ENCODE data around the gene EPM2A.
"Not testable (repeated sequence)": the region's sequence is repeated elsewhere in the genome, so short reads cannot be mapped to it uniquely, and the experiment has no call there.

The EPM2A gene

DNA sequence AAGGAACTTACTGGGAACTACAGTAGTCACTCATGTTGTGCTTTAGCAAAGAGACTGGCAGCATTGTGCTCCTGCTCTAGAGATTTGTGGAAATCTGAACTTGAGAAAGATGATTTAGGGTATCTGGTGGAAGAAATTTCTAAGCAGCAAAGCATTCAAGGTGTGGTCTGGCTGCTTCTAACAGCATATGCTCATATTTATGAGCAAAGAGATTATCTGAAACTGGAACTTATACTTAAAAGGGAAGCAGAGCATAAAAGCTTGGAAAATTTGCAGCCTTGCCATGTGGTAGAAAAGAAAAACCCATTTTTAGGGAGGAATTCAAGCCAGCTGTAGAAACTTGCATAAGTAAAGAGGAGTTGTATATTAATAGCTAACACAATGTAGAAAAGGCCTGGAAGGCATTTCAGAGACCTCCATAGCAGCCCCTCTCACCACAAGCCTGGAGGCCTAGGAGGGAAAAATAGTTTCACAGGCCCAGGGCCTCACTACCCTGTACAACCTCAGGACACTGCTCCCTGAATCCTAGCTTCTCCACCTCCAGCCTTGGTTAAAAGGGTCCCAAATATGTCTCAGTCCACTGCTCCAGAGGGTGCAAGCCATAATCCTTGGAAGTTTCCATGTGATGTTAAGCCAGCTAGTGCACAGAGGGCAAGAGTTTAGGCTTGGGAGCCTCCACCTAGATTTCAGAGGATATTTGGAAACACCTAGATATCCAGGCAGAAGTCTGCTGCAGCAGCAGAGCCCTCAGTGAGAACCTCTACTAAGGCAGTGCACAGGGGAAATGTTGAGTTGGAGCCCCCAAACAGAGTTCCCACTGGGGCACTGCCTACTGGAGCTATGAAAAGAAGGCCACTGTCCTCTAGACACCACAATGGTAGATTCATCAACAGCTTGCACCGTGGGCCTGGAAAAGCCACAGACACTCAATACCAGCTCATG lies 6.6 kb downstream of the EPM2A start:
- no peak for DNase-seq

DNA sequence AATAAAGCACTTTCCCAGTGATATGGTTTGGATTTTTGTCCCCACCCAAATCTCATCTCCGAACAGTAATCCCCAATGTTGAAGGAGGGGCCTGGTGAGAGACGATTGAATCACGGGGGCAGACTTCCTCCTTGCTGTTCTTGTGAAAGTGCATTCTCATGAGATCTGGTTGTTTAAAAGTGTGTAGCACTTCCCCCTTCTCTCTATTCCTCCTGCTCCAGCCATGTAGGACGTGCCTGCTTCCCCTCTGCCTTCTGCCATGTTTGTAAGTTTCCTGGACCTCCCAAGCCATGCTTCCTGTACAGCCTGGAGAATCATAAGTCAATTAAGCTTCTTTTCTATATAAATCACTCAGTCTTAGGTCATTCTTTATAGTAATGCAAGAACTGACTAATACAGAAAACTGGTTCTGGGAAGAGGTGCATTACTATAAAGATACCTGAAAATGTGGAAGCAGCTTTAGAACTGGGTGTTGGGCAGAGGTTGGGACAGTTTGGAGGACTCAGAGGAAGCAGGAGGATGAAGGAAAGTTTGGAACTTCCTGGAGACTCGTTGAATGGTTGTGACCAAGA lies 7.4 kb downstream of the EPM2A start:
- DNase-seq = no peak

DNA sequence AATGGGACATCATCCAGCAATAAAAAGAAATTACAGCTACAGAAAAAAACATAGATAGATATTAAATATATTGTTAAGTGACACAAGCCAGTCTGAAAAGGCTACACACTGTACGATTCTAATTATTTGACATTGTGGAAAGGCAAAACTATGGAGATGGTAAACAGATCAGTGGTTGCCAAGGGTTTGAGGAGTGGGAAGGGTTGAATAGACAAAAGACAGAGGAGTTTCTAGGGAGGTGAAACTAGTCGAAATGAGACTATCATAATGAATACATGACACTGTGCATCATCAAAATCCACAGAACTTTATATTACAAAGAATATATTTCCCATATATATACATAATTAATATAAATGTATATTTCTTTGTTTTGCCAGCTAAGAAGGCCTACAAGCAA lies 9.8 kb downstream of the EPM2A start:
- no peak for DNase-seq

DNA sequence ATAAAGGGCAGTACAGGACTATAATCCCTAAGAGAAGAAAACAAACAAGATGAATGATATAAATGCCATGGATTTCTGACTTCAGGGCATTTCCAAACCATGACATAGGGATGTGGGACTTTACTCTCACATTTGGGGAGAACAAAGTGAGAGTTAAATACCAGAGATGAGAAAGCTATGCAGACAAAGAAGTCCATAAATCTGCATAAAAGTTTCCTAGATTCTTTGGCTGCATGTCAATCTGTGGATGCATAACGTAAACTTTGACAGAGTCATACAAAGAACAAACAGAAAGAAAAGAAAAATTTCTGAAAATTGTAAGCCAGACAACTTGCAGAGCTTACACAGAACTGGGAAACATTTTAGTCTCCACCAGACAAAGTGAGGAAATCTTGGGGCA lies 11.7 kb downstream of the EPM2A start:
- DNase-seq = no peak

GRCh38 chr6:145722190-145722589 lies 13.1 kb downstream of the EPM2A start:
- no peak for DNase-seq

DNA sequence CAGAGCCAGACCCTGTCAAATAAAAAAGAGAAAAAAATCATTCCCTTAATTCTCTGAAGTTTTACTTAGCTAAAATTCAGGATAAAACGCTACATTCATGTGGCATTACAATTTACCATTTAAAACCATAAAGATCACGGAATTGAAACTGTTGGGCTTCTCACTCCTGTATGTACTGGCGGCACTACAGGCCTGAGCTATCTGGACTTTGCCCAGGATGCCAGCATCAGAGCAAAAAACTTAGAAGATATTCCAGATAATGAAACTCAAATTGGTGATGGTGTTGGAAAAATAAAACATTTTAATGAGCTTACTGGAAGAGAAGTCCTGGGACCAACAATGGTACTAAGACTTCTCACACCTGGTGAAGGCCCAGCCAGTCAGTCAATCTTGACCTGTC lies 14.2 kb downstream of the EPM2A start:
- no peak for DNase-seq

GRCh38 chr6:145715426-145715825 lies 19.9 kb downstream of the EPM2A start:
- no peak for DNase-seq

DNA sequence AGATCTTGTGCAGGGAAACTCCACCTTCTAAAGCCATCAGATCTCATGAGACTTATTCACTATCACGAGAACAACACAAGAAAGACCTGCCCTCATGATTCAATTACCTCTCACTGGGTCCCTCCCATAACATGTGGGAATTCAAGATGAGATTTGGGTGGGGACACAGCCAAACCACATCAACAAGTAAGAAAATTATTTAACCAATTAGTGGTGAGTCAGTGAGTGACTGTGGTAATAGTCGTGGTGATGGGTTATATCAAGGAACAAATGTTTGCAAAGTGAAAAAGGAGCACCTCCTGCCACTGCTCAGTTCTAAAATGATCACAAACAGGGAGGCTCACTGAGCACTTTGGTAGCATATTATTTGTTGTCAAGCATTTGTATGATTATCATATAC lies 20.6 kb downstream of the EPM2A start:
- DNase-seq = no peak

DNA sequence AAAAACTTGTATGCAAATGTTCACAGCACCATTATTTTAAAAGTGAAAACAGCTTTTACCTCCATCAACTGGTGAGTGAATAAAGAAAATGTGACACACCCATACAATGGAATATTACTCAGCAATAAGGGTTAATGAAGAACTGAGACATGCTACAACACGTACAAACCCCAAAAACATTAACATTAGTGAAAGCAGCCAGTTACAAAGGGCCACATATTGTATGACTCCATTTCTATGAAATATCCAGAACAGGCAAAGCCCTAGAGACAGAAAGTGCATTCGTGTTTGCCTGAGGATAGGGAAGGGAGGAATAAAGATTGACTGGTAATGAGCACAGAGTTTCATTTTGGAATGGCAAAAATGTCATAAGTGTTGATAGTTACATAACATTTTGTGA lies 21.5 kb downstream of the EPM2A start:
- DNase-seq = no peak

- DNase-seq = no peak
Measured at GRCh38 chr6:145711372-145711771, 23.9 kb downstream of the EPM2A start.

DNA sequence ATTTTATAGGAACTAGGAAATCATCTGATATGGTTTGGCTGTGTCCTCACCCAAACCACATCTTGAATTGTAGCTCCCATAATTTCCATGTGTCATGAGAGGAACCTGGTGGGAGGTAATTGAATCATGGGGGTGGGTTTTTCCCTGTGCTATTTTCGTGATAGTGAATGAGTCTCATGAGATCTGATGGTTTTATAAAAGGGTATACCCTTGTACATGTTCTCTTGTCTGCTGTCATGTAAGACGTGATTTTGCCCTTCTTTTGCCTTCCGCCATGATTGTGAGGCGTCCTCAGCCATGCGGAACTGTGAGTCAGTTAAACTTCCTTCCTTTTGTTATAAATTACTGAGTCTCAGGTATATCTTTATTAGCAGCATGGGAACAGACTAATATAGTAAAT lies 27.9 kb downstream of the EPM2A start:
- no peak for DNase-seq

DNA sequence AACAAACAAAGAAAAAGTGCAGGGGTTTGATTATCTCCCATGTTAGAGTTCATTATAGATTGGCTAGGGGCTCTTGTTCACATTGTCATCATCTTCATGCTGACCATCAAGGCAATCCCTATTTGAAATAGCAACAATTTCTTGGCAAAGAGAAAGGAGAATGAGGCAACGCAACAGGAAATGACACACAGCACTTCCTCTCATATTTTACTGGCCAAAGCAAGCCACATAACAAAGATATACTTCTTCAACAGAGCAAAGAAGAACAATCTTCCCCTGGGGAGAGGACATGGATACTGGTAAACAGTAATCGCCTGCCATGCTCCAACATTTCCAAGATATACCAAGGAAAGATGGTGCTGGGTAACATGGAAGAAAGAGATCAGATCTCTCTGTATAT lies 29.8 kb downstream of the EPM2A start:
- no peak for DNase-seq

DNA sequence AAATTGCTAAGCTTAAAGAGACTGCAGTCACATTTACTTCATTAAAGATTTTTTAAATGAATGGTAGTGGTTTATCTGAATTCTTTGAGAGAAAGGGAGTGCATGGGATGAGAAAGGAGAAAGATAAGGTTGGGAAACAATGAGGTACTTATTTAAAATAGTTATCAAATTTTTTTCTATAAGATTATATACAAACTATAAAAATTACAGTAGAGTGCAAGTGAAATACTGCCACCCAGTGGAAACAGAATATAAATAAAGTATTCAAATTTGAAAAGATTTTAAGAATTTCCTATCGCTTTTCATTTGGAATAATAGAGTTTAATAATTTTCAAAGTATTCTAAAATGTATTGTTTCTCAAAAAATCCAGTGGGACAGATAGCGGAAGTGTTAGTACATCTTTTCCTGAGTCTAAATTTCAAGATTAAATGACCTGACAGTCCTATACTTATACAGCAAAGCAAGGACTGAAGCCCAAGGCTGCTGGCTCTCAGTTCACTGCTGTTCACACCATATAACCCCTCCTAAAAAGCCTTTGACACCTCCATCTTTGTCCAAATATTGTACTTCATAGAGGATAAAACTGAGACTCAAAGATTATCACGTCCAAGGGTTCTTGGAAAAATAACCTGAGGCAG lies 31.1 kb downstream of the EPM2A start:
- peak; percentile 2 for DNase-seq

DNA sequence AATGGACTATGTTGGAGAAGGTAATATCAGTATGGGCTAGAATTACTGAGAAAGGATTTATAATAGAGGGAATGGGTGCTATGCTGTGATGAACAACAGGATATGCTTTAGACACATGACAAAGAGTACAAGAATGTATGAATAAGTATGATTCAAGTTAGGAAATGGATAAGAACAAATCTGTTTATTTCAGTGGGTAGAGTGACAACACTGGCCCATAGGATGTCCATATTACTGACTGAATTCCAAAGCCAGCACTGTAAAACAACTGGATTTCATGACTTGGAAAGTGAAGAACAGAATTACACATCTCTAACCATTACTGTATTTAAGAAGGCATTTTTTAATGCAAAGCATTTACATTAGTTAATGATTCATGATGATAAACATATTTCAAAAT lies 35.9 kb downstream of the EPM2A start:
- no peak for DNase-seq

DNA sequence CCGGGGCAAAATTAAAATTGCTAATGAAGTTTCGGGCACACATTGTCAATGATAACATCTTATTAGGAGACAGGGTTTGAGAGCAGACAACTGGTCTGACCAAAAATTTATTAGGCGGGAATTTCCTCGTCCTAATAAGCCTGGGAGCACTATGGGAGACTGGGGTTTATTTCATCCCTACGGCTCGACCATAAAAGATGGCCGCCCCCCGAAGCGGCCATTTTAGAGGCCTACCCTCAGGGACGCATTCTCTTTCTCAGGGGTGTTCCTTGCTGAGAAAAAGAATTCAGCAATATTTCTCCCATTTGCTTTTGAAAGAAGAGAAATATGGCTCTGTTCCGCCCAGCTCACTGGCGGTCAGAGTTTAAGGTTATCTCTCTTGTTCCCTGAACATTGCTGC lies 37.9 kb downstream of the EPM2A start:
- not testable (repeated sequence) for DNase-seq

DNA sequence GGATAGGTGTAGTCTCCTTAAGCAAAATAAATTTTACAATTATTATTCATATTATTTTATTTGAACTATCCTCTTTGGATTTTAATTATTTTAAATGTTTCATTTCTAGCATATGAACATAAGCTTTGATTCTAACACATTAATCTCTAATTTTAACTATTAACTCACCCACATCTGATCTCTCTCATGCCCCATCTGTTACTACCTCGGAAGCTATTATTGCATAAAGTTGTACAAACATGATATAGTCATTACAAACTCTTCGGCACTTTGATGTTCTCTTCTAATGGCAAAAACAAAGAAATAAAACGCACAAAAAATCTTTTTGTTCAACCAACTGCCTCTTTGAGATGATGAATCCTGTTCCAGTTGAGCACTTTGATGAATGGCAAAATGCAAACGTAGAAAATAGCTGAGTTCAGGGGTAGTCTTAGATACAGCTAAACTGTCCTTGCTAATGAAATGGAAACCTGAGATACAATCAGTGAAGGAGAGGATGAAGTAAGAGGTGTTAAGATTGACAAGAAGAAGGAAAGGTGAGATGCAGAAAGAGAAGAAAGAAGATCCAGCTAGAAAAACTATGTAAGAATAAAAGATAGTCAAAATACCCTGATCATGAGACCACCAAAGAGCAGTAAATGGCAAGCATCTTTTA lies 41.1 kb downstream of the EPM2A start:
- DNase-seq = no peak

GRCh38 chr6:145690969-145691368 lies 44.4 kb downstream of the EPM2A start:
- no peak for DNase-seq

DNA sequence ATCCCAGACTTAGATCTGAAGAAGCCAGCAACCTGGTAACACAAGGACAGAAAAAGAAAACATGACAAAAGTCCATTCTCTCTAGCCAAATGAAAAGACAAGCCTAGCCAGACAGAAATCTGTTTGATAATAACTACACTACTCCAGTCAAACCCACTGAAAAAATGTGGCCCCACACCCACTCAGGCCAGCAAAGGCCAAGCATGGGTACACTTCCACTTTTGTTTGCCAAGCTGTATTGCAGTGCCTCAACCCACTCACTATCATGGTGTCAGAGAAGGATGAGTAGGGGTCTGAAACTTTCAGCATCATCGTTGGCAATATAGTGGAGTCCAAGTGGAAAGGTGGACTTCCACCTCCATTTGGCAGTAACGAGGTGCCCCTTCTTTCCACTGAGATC lies 45.8 kb downstream of the EPM2A start:
- DNase-seq = no peak

DNA sequence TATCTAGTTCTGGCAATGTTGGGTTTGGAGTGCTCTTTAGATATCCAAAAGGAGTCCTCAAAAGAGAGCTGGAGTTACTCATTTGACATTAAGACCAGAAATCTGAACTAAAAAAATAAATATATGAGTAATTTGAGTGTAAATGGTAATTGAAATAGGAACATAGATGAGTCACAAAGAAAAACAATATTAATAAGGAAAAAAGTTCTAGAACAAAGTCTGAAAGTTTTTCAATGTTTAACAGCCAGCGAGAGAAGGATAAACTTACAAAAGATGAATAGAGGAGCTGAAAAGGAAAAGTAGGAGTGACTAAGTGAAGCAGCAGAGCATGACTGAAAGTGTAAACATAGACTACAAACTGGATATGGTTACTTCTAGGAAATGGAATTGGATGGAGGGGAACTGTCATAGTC lies 46.8 kb downstream of the EPM2A start:
- DNase-seq = no peak

DNA sequence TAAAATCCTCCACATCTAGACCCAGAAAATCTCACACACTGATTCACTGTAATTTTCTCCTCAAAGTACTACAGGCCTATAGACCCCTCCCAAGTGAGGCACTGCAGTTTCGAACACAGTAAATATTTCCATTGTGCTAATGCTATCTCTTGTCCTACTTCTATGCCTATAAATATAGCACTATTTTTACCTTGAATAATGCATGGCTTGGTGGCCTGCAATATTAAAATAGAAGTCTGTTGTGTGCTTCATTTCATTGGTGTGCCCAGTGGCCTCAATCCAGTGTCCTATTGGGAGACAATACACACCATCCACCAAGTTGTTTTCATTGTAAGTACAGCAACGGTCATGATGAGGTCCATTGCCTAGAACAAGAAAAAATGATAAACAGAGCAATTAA lies 49.4 kb downstream of the EPM2A start:
- DNase-seq = no peak

DNA sequence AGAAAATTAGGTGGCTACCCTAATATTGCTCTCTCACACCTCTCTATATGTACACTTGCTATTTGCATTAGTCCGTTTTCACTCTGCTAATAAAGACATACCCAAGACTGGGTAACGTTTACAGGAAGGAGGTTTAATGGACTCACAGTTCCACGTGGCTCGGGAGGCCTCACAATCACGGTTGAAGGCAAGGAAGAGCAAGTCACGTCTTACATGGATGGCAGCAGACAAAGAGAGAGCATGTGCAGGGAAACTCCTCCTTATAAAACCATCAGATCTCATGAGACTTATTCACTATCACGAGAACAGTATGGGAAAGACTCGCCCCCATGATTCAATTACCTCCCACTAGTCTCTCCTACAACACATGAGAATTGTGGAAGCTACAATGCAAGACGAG lies 53.4 kb downstream of the EPM2A start:
- no peak for DNase-seq

DNA sequence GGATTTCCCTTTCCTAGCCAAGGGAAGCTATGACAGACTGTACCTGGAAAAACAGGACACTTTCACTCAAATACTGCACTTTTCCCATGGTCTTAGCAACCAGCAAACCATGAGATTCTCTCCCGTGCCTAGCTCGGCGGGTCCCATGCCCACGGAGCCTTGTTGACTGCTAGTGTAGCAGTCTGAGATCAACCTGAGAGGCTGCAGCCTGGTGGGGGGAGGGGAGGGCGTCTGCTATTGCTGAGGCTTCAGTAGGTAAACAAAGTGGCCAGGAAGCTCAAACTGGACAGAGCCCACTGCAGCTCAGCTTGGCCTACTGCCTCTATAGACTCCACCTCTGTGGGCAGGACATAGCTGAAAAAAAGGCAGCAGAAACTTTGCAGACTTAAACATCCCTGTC lies 61.8 kb downstream of the EPM2A start:
- DNase-seq = no peak

DNA sequence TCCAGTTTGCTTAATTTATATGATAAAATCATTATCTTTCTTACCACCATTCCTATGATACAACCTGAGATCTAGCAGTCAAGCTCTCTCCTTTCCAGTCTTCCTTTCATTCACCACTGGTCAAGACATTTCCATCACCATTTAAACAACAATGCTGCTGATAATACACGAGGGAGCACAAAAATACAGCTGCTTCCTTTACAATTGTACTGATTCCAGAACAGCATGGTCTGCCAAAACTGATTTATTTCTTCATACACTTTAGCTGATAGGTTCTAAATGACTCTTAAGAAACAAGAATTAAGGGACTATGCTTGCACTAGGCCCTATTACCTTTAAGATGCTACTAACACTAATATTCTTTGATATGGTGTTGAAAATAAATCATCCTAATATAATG lies 65.0 kb downstream of the EPM2A start:
- DNase-seq = no peak

GRCh38 chr6:145669627-145670034 lies 65.7 kb downstream of the EPM2A start:
- no peak for DNase-seq

All from NCI-H1092 treated with DMSO at 0.1 percent for 48 hours (cell line).